SK-MEL-5 (cell line): ENCODE measurements around the gene BORCS6. TPM values are rescaled to one million over a fixed set of nuclear protein-coding genes. Genes with fewer than 3 reads are reported as not detected.
A peak's percentile ranks its signal among the peaks of the same experiment; 100 is the strongest.

Source experiments
- DNase-seq: peaks from one replicate; pipeline ENCODE4 v3.0.0-alpha.2; 2016; ENCODE audit warnings: low read depth, low spot score
- in situ Hi-C: cut with HindIII; loops from 2 replicates; pipeline ENCODE4 v1.10.0; 2016; ENCODE audit warnings: low sequenced_read_pairs, high pct_unique_total_duplicates, low pct_unique_long_range_greater_than_20kb
- total RNA-seq: library from RNA; depleted of rRNA; stranded (reverse); fragments of >200 nt; shearing (Covaris generic); gene quantifications from 2 replicates; pipeline ENCODE4 v1.2.3, GENCODE V29; 2014

The BORCS6 gene
- total RNA-seq, 1 experiment from 2014 or later, result 12.3 TPM

- no peak for DNase-seq
- in situ Hi-C loops, result no loop called here
These were observed 29.2 kb downstream of the BORCS6 start for GRCh38 chr17:8160741-8161221.

GRCh38 chr17:8160224-8160577 is 29.8 kb downstream of the BORCS6 start:
- DNase-seq, result no peak
- in situ Hi-C loops, result no loop called here

GRCh38 chr17:8159459-8160223 is 30.3 kb downstream of the BORCS6 start:
- DNase-seq, result no peak
- in situ Hi-C loops, result no loop called here

- in situ Hi-C loops, result no loop called here
- no peak for DNase-seq
These were observed 31.0 kb downstream of the BORCS6 start for GRCh38 chr17:8159032-8159400.

GRCh38 chr17:8158267-8159031 is 31.5 kb downstream of the BORCS6 start:
- DNase-seq, result peak; percentile 94
- in situ Hi-C loops, result no loop called here

GRCh38 chr17:8156246-8156992 is 33.6 kb downstream of the BORCS6 start:
- DNase-seq, result peak; percentile 100
- in situ Hi-C loops, result no loop called here

- in situ Hi-C loops, result no loop called here
These were observed 34.1 kb downstream of the BORCS6 start for GRCh38 chr17:8155996-8156245.

GRCh38 chr17:8155231-8155995 is 34.6 kb downstream of the BORCS6 start:
- in situ Hi-C loops, result no loop called here
- DNase-seq, result no peak

More at GRCh38 chr17:8155996-8156245, 34.1 kb downstream of the BORCS6 start:
- DNase-seq, result no peak

GRCh38 chr17:8154608-8155155 is 35.3 kb downstream of the BORCS6 start:
- no peak for DNase-seq
- in situ Hi-C loops, result no loop called here

GRCh38 chr17:8153957-8154607 is 35.9 kb downstream of the BORCS6 start:
- peak; percentile 95 for DNase-seq
- in situ Hi-C loops, result no loop called here

GRCh38 chr17:8153525-8153956 is 36.4 kb downstream of the BORCS6 start:
- no peak for DNase-seq
- in situ Hi-C loops, result no loop called here

- no peak for DNase-seq
- in situ Hi-C loops, result no loop called here
These were observed 36.9 kb downstream of the BORCS6 start for GRCh38 chr17:8153031-8153451.

GRCh38 chr17:8152112-8152775 is 37.7 kb downstream of the BORCS6 start, which contains the start of gene PER1:
PER1 (minus strand) TSS chr17:8152404; CDS start chr17:8150706, 1,698 bp downstream.
- DNase-seq, result peak; percentile 98
- in situ Hi-C loops, result no loop called here

- DNase-seq, result no peak
These were observed 38.3 kb downstream of the BORCS6 start for GRCh38 chr17:8151641-8152111.

GRCh38 chr17:8151120-8151640 is 38.8 kb downstream of the BORCS6 start:
- in situ Hi-C loops, result no loop called here
- DNase-seq, result peak; percentile 82

More at GRCh38 chr17:8151641-8152111, 38.3 kb downstream of the BORCS6 start:
- in situ Hi-C loops, result no loop called here
